Liver (tissue), 3 donors: ENCODE measurements around the gene STIM2.

Experiments used
- CTCF ChIP-seq: fragments of 150-350 bp; IDR thresholded peaks from 2 replicates; pipeline ENCODE4 v1.5.1; 2017; ENCODE audit warnings: improper control_type of control experiment, low read depth, low read length; ENCODE audit not compliant: missing input control
- GABPA ChIP-seq, 2 donors: IDR thresholded peaks in 1 of 2; conservative IDR thresholded peaks in 1 of 2; 2 replicates each; pipeline ENCODE4 v1.6.1; 2016; ENCODE audit warnings: antibody characterized with exemption in 2 of 2, mild to moderate bottlenecking in 1 of 2, moderate library complexity in 1 of 2
- HNF4A ChIP-seq, 2 donors: conservative IDR thresholded peaks; 2 replicates each; pipeline ENCODE4 v1.6.1; 2016; ENCODE audit warnings: antibody characterized with exemption in 2 of 2, mild to moderate bottlenecking in 2 of 2
- JUND ChIP-seq, 2 donors: IDR thresholded peaks; 2 replicates each; pipeline ENCODE4 v1.6.1; 2016; ENCODE audit warnings: antibody characterized with exemption in 2 of 2
- NR2F2 ChIP-seq: IDR thresholded peaks from 2 replicates; pipeline ENCODE4 v1.6.1; 2016; ENCODE audit warnings: antibody characterized with exemption
- TAF1 ChIP-seq: conservative IDR thresholded peaks from 2 replicates; pipeline ENCODE4 v1.6.1; 2016; ENCODE audit warnings: antibody characterized with exemption, mild to moderate bottlenecking
- YY1 ChIP-seq: IDR thresholded peaks from 2 replicates; pipeline ENCODE4 v1.6.1; 2016; ENCODE audit warnings: antibody characterized with exemption, mild to moderate bottlenecking
- ZBTB33 ChIP-seq: IDR thresholded peaks from 2 replicates; pipeline ENCODE4 v1.6.1; 2016; ENCODE audit warnings: antibody characterized with exemption
- TF ChIP-seq, protein P1 (sequence below): IDR thresholded peaks from 2 replicates; pipeline ENCODE4 v1.6.1; 2016; ENCODE audit warnings: antibody characterized with exemption, mild to moderate bottlenecking
- donor health status: healthy.
- donor health status: healthy.

GRCh38 chr4:26931966-26932365, 71.3 kb downstream of the STIM2 start:
- TF ChIP-seq JUND (IDR thresholded peaks at IDR 0.05) (no peak), TAF1 (no peak), CTCF (no peak), GABPA (IDR thresholded peaks at IDR 0.05 in 1 of 2, conservative IDR thresholded peaks at IDR 0.05 in 1 of 2) (no peak), NR2F2 (no peak), HNF4A (conservative IDR thresholded peaks at IDR 0.05) (no peak), ZBTB33 (no peak), YY1 (no peak)
- TF ChIP-seq, protein P1, sequence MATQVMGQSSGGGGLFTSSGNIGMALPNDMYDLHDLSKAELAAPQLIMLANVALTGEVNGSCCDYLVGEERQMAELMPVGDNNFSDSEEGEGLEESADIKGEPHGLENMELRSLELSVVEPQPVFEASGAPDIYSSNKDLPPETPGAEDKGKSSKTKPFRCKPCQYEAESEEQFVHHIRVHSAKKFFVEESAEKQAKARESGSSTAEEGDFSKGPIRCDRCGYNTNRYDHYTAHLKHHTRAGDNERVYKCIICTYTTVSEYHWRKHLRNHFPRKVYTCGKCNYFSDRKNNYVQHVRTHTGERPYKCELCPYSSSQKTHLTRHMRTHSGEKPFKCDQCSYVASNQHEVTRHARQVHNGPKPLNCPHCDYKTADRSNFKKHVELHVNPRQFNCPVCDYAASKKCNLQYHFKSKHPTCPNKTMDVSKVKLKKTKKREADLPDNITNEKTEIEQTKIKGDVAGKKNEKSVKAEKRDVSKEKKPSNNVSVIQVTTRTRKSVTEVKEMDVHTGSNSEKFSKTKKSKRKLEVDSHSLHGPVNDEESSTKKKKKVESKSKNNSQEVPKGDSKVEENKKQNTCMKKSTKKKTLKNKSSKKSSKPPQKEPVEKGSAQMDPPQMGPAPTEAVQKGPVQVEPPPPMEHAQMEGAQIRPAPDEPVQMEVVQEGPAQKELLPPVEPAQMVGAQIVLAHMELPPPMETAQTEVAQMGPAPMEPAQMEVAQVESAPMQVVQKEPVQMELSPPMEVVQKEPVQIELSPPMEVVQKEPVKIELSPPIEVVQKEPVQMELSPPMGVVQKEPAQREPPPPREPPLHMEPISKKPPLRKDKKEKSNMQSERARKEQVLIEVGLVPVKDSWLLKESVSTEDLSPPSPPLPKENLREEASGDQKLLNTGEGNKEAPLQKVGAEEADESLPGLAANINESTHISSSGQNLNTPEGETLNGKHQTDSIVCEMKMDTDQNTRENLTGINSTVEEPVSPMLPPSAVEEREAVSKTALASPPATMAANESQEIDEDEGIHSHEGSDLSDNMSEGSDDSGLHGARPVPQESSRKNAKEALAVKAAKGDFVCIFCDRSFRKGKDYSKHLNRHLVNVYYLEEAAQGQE, result no peak
